A172 (cell line): ENCODE data around the gene XCR1. TPM values are rescaled to one million over a fixed set of nuclear protein-coding genes. Genes with fewer than 3 reads are reported as not detected.
"Not testable (repeated sequence)": the region's sequence is repeated elsewhere in the genome, so short reads cannot be mapped to it uniquely, and the experiment has no call there.

Experiments used
- DNase-seq: peaks from one replicate; pipeline ENCODE4 v3.0.0-alpha.2; 2015; ENCODE audit warnings: low spot score
- total RNA-seq: library from RNA; depleted of rRNA; stranded (reverse); fragments of >200 nt; shearing (Covaris generic); gene quantifications from 2 replicates; pipeline ENCODE4 v1.2.3, GENCODE V29; 2014

XCR1 gene
- total RNA-seq, 1 experiment from 2014 or later: not detected

GRCh38 chr3:46046231-46046630 lies 18.9 kb upstream of the XCR1 start:
- not testable (repeated sequence) for DNase-seq

GRCh38 chr3:46038916-46039315 lies 11.6 kb upstream of the XCR1 start:
- no peak for DNase-seq

- DNase-seq: not testable (repeated sequence)
Measured at GRCh38 chr3:46038071-46038470, 10.8 kb upstream of the XCR1 start.

GRCh38 chr3:46036191-46036590 lies 8.9 kb upstream of the XCR1 start:
- no peak for DNase-seq

GRCh38 chr3:46031747-46032146 lies 4.5 kb upstream of the XCR1 start:
- DNase-seq: no peak

- DNase-seq: no peak
Measured at GRCh38 chr3:46031269-46031668, 4.0 kb upstream of the XCR1 start.

- DNase-seq: no peak
Measured at GRCh38 chr3:46030626-46031025, 3.3 kb upstream of the XCR1 start.

- DNase-seq: no peak
Measured at GRCh38 chr3:46029953-46030543, 2.8 kb upstream of the XCR1 start.

- no peak for DNase-seq
Measured at GRCh38 chr3:46027736-46028397, 584 bp upstream of the XCR1 start.

GRCh38 chr3:46025139-46025538 lies 2.1 kb downstream of the XCR1 start:
- no peak for DNase-seq

- DNase-seq: no peak
Measured at GRCh38 chr3:46024131-46024530, 3.2 kb downstream of the XCR1 start.

GRCh38 chr3:46022909-46023785 lies 4.1 kb downstream of the XCR1 start:
- DNase-seq: no peak

- no peak for DNase-seq
Measured at GRCh38 chr3:46021516-46021915, 5.8 kb downstream of the XCR1 start.

- no peak for DNase-seq
Measured at GRCh38 chr3:46020766-46021510, 6.3 kb downstream of the XCR1 start.

- DNase-seq: no peak
Measured at GRCh38 chr3:46019707-46020106, 7.6 kb downstream of the XCR1 start.

- no peak for DNase-seq
Measured at GRCh38 chr3:46017720-46018119, 9.6 kb downstream of the XCR1 start.

GRCh38 chr3:46013316-46014094 lies 13.8 kb downstream of the XCR1 start:
- DNase-seq: no peak

GRCh38 chr3:46012246-46012645 lies 15.0 kb downstream of the XCR1 start:
- no peak for DNase-seq

GRCh38 chr3:46010519-46011113 lies 16.7 kb downstream of the XCR1 start:
- DNase-seq: no peak

- no peak for DNase-seq
Measured at GRCh38 chr3:46008058-46008457, 19.2 kb downstream of the XCR1 start.

GRCh38 chr3:46007280-46007679 lies 20.0 kb downstream of the XCR1 start:
- no peak for DNase-seq
